Cardiac septum (tissue), 1 donor: ENCODE data around the gene CHMP6. TPM values are rescaled to one million over a fixed set of nuclear protein-coding genes. Genes with fewer than 3 reads are reported as not detected.
A peak's percentile ranks its signal among the peaks of the same experiment; 100 is the strongest.

Source experiments
- DNase-seq: peaks from one replicate; pipeline ENCODE4 v3.0.0-alpha.2; 2020; ENCODE audit warnings: low spot score
- intact Hi-C: fragments of 100-400 bp; cut with DNase I; formaldehyde crosslinking; loops from one replicate; pipeline ENCODE4 v1.14.0; 2022
- long read RNA-seq: library from polyadenylated mRNA; unstranded; transcript quantifications from one replicate; pipeline ENCODE4 v2.0.0, GENCODE V29; 2021
- total RNA-seq: library from RNA; stranded (reverse); fragmentation: NEBNext Ultra II Directional; extraction: Animal tissue kit (Norgen Biotek cat#: 25700); gene quantifications from one replicate; pipeline ENCODE4 v1.2.1, GENCODE V29; 2021
- donor health status: DM: no; HTN: no; CAD: no.

CHMP6 gene
- 21.7 TPM for total RNA-seq
- long read RNA-seq, transcript CHMP6-201 (8 exons, 1,664 nt): major isoform, 94 of 96 reads
- long read RNA-seq, partial matches to known transcripts: 1 of 96 reads
- long read RNA-seq, other reads (novel, unspliced or antisense): 1 of 96 reads

GRCh38 chr17:80991645-80992076 lies at the start of gene CHMP6:
Gene CHMP6, plus strand, starts transcription at chr17:80991841. Its CDS starts 78 bp downstream, at chr17:80991919.
- intact Hi-C loops: no loop called here
- no peak for DNase-seq

- intact Hi-C loops: no loop called here
- peak; percentile 93 for DNase-seq
Measured at GRCh38 chr17:80942423-80943345, 49.0 kb upstream of the CHMP6 start.

- intact Hi-C loops: no loop called here
- DNase-seq: no peak
Measured at GRCh38 chr17:80943346-80944145, 48.1 kb upstream of the CHMP6 start.

- no peak for DNase-seq
- intact Hi-C loops: no loop called here
Measured at GRCh38 chr17:80944326-80944725, 47.3 kb upstream of the CHMP6 start.

GRCh38 chr17:80945736-80946135 lies 45.9 kb upstream of the CHMP6 start:
- no peak for DNase-seq
- intact Hi-C loops: no loop called here

- DNase-seq: no peak
- intact Hi-C loops: no loop called here
Measured at GRCh38 chr17:80946449-80946848, 45.2 kb upstream of the CHMP6 start.

GRCh38 chr17:80947200-80947940 lies 44.3 kb upstream of the CHMP6 start:
- intact Hi-C loops: no loop called here
- no peak for DNase-seq

GRCh38 chr17:80948019-80948975 lies 43.3 kb upstream of the CHMP6 start:
- intact Hi-C loops: no loop called here
- DNase-seq: no peak

GRCh38 chr17:80948976-80949450 lies 42.6 kb upstream of the CHMP6 start:
- intact Hi-C loops: no loop called here
- no peak for DNase-seq

GRCh38 chr17:80949451-80950421 lies 41.9 kb upstream of the CHMP6 start:
- intact Hi-C loops: loop anchor here (5.0 kb wide), 1 partner anchor 67 kb away; no protein-coding TSS in a partner anchor
- no peak for DNase-seq

GRCh38 chr17:80950466-80951120 lies 41.0 kb upstream of the CHMP6 start:
- intact Hi-C loops: loop anchor here (5.0 kb wide), 1 partner anchor 68 kb away; no protein-coding TSS in a partner anchor
- DNase-seq: no peak

- DNase-seq: no peak
- intact Hi-C loops: loop anchor here (5.0 kb wide), 1 partner anchor 69 kb away; no protein-coding TSS in a partner anchor
Measured at GRCh38 chr17:80951121-80952090, 40.2 kb upstream of the CHMP6 start.

- intact Hi-C loops: loop anchor here (5.0 kb wide), 1 partner anchor 70 kb away; no protein-coding TSS in a partner anchor
- no peak for DNase-seq
Measured at GRCh38 chr17:80952291-80952690, 39.4 kb upstream of the CHMP6 start.

GRCh38 chr17:80953471-80954315 lies 37.9 kb upstream of the CHMP6 start:
- intact Hi-C loops: loop anchor here (5.0 kb wide), 1 partner anchor 71 kb away; no protein-coding TSS in a partner anchor
- no peak for DNase-seq
